HCT116 (cell line): Measurements from ENCODE around the gene KRT77. TPM values are rescaled to one million over a fixed set of nuclear protein-coding genes. Genes with fewer than 3 reads are reported as not detected.

Experiments used
- ATAC-seq: fragments of 200-7000 bp; cut with Tn5 transposase; 2 replicates; pipeline ENCODE4 v1.9.1; 2020; ENCODE audit warnings: mild to moderate bottlenecking, moderate library complexity
- BruUV-seq: library from RNA; stranded (reverse); fragments of 400-500 nt; replicated peaks from 2 replicates; lab custom pipeline; 2021; lab: Mats Ljungman, UMichigan
- CTCF ChIA-PET: fragments of 300-600 bp; sonication (Branson Sonifier 250); formaldehyde crosslinking; loops from one replicate; lab custom pipeline; 2021; ENCODE audit warnings: antibody characterized with exemption; lab: Charles Lee
- POLR2A ChIA-PET: fragments of 300-600, 350-600 bp; sonication (Branson Sonifier 250); formaldehyde crosslinking; loops from one replicate; lab custom pipeline; 2021; ENCODE audit warnings: antibody characterized with exemption; lab: Charles Lee
- RAD21 ChIA-PET, 2 experiments: fragments of 300-600 bp; sonication (Branson Sonifier 250); formaldehyde crosslinking; loops; one replicate each; lab custom pipeline; 2023; ENCODE audit warnings: low total read pairs in 2 of 2; ENCODE audit not compliant: uncharacterized antibody in 2 of 2, unreplicated experiment in 2 of 2, low non-redundant PET in 1 of 2; lab: Charles Lee
- DNase-seq: peaks from one replicate; pipeline ENCODE4 v3.0.0-alpha.2; 2010; ENCODE audit warnings: low read depth, low spot score
- H2AFZ ChIP-seq: fragments of 200-600 bp; shearing (Covaris generic), sonication (generic); 2 replicates; pipeline ENCODE4 v1.6.1; 2017; ENCODE audit warnings: low read depth, mixed run types, mixed read lengths, antibody characterized with exemption, low read length; ENCODE audit not compliant: poor library complexity, severe bottlenecking
- H3K27ac ChIP-seq: 2 replicates; pipeline ENCODE4 v1.5.1; 2012; ENCODE audit warnings: low read depth, low read length
- H3K27me3 ChIP-seq: fragments of 200-600 bp; sonication (generic); 2 replicates; pipeline ENCODE4 v1.6.1; 2016; ENCODE audit warnings: mixed run types, low read length, mixed read lengths; ENCODE audit not compliant: insufficient read depth
- H3K36me3 ChIP-seq, 2 experiments: fragments of 200-500 bp in 1 of 2; fragments of 200-600 bp in 1 of 2; sonication (Bioruptor generic) in 1 of 2; sonication (generic) in 1 of 2; 2 replicates each; pipeline versions ENCODE4 v1.5.1 to v1.6.1; 2014 to 2016; ENCODE audit warnings: low read length in 2 of 2, inconsistent platforms in 1 of 2, mixed read lengths in 1 of 2, mixed run types in 1 of 2; ENCODE audit not compliant: insufficient read depth in 2 of 2, control insufficient read depth in 1 of 2
- H3K4me1 ChIP-seq, 2 experiments: fragments of 200-600 bp in 1 of 2; sonication (generic) in 1 of 2; 2 replicates each; pipeline versions ENCODE4 v1.5.1 to v1.6.1; 2012 to 2017; ENCODE audit warnings: low read length in 2 of 2, inconsistent platforms in 1 of 2, mild to moderate bottlenecking in 1 of 2, mixed read lengths in 1 of 2, mixed run types in 1 of 2, moderate library complexity in 1 of 2; ENCODE audit not compliant: insufficient read depth in 2 of 2, control insufficient read depth in 1 of 2
- H3K4me2 ChIP-seq: fragments of 200-600 bp; sonication (generic); 2 replicates; pipeline ENCODE4 v1.6.1; 2017; ENCODE audit warnings: mixed run types, low read length, mixed read lengths
- H3K4me3 ChIP-seq, 2 experiments: fragments of 200-600 bp in 1 of 2; sonication (generic) in 1 of 2; replicated peaks in 1 of 2; 2 replicates each; pipeline ENCODE4 v1.5.1; 2011 to 2016; ENCODE audit warnings: low read length in 2 of 2, control low read depth in 1 of 2, low read depth in 1 of 2, mild to moderate bottlenecking in 1 of 2, mixed read lengths in 1 of 2, mixed run types in 1 of 2
- H3K79me2 ChIP-seq: fragments of 200-600 bp; sonication (generic); 2 replicates; pipeline ENCODE4 v1.6.1; 2017; ENCODE audit warnings: mild to moderate bottlenecking, mixed run types, low read length, moderate library complexity, mixed read lengths; ENCODE audit not compliant: insufficient read depth
- H3K9ac ChIP-seq: fragments of 200-600 bp; sonication (generic); 2 replicates; pipeline ENCODE4 v1.6.1; 2016; ENCODE audit warnings: low read length, mixed read lengths
- H3K9me2 ChIP-seq: fragments of 200-600 bp; sonication (generic), shearing (Covaris generic); 2 replicates; pipeline ENCODE4 v1.6.1; 2017; ENCODE audit warnings: mixed run types, mild to moderate bottlenecking, moderate library complexity; ENCODE audit not compliant: insufficient read depth
- H3K9me3 ChIP-seq, 2 experiments: fragments of 200-500 bp in 1 of 2; fragments of 200-600 bp in 1 of 2; sonication (Bioruptor generic) in 1 of 2; sonication (generic) in 1 of 2; 2 replicates each; pipeline ENCODE4 v1.6.1; 2014 to 2017; ENCODE audit warnings: low read length in 2 of 2, mixed read lengths in 2 of 2, inconsistent platforms in 1 of 2, low read depth in 1 of 2, mild to moderate bottlenecking in 1 of 2, mixed run types in 1 of 2, moderate library complexity in 1 of 2; ENCODE audit not compliant: control insufficient read depth in 1 of 2, insufficient read depth in 1 of 2
- H4K20me1 ChIP-seq: fragments of 200-600 bp; sonication (generic), shearing (Covaris generic); 2 replicates; pipeline ENCODE4 v1.6.1; 2017; ENCODE audit warnings: mixed run types, mild to moderate bottlenecking, moderate library complexity; ENCODE audit not compliant: insufficient read depth
- CBX3 ChIP-seq: IDR thresholded peaks from 2 replicates; pipeline ENCODE4 v1.6.1; 2012; ENCODE audit warnings: low read depth
- EZH2phosphoT487 ChIP-seq: fragments of 200-600 bp; IDR thresholded peaks from 2 replicates; pipeline ENCODE4 v1.6.1; 2018; ENCODE audit warnings: antibody characterized with exemption, borderline replicate concordance
- JUND ChIP-seq: IDR thresholded peaks from 2 replicates; pipeline ENCODE4 v1.6.1; 2012
- POLR2A ChIP-seq: IDR thresholded peaks from 2 replicates; pipeline ENCODE4 v1.7.0; 2011; ENCODE audit warnings: borderline replicate concordance; ENCODE audit not compliant: insufficient read depth, insufficient read length; ENCODE audit errors: extremely low read depth
- POLR2AphosphoS5 ChIP-seq: IDR thresholded peaks from 2 replicates; pipeline ENCODE4 v1.6.1; 2011; ENCODE audit warnings: mild to moderate bottlenecking, low read depth, low read length, moderate library complexity
- SRF ChIP-seq: IDR thresholded peaks from 2 replicates; pipeline ENCODE4 v1.6.1; 2012; ENCODE audit warnings: low read depth
- TCF7L2 ChIP-seq: IDR thresholded peaks from 2 replicates; pipeline ENCODE4 v1.7.0; 2011; ENCODE audit warnings: borderline replicate concordance, inconsistent platforms; ENCODE audit not compliant: insufficient read depth, insufficient read length; ENCODE audit errors: extremely low read depth
- ZNF274 ChIP-seq: fragments of 200-500 bp; sonication (Bioruptor generic); IDR thresholded peaks from 2 replicates; pipeline ENCODE4 v1.6.1; 2014; ENCODE audit warnings: mild to moderate bottlenecking, low read depth, low read length, inconsistent platforms
- intact Hi-C: fragments of 100-400 bp; cut with micrococcal nuclease; formaldehyde crosslinking; loops from 2 replicates; pipeline ENCODE4 v1.10.0; 2022
- total RNA-seq: library from RNA; stranded (reverse); gene quantifications from one replicate; pipeline ENCODE4 v1.2.1, GENCODE V29; 2021; ENCODE audit not compliant: unreplicated experiment
- TF ChIP-seq, protein P1 (sequence below): IDR thresholded peaks from 2 replicates; pipeline ENCODE4 v1.6.1; 2012
- TF ChIP-seq, protein P2 (sequence below): IDR thresholded peaks from 2 replicates; pipeline ENCODE4 v1.6.1; 2011; ENCODE audit warnings: mild to moderate bottlenecking, low read length, moderate library complexity; ENCODE audit not compliant: insufficient replicate concordance; ENCODE audit errors: extremely low read depth
- TF ChIP-seq, protein P3 (sequence below): IDR thresholded peaks from 2 replicates; pipeline ENCODE4 v1.6.1; 2012; ENCODE audit warnings: low read depth

Gene KRT77
- total RNA-seq, 1 experiment from 2014 or later: not detected

GRCh38 chr12:52728374-52728773, 25.1 kb upstream of the KRT77 start:
- Histone ChIP-seq H3K27ac (no peak overlapping the region), H3K27me3 (peaks cover 51% of the 10 kb centered on the region), H2AFZ (no peak overlapping the region), H3K9ac (no peak overlapping the region), H3K79me2 (no peaks in the 10 kb centered on the region), H3K9me3 (no peaks in the 10 kb centered on the region), H3K9me2 (no peaks in the 10 kb centered on the region), H3K4me2 (no peak overlapping the region), H3K4me1 (no peaks in the 10 kb centered on the region), H3K4me3 (no peak overlapping the region), H3K36me3 (no peaks in the 10 kb centered on the region), H4K20me1 (no peaks in the 10 kb centered on the region)
- RAD21 ChIA-PET: no interaction called here
- intact Hi-C loops: no loop called here
- no peak for ATAC-seq
- CTCF ChIA-PET: no interaction called here
- POLR2A ChIA-PET: no interaction called here
- TF ChIP-seq CBX3 (no peak), POLR2A (no peak), SRF (no peak), ZNF274 (no peak), POLR2AphosphoS5 (no peak), JUND (no peak), TCF7L2 (no peak), EZH2phosphoT487 (no peak)
- TF ChIP-seq, protein P1, sequence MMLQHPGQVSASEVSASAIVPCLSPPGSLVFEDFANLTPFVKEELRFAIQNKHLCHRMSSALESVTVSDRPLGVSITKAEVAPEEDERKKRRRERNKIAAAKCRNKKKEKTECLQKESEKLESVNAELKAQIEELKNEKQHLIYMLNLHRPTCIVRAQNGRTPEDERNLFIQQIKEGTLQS: no peak
- TF ChIP-seq, protein P2, sequence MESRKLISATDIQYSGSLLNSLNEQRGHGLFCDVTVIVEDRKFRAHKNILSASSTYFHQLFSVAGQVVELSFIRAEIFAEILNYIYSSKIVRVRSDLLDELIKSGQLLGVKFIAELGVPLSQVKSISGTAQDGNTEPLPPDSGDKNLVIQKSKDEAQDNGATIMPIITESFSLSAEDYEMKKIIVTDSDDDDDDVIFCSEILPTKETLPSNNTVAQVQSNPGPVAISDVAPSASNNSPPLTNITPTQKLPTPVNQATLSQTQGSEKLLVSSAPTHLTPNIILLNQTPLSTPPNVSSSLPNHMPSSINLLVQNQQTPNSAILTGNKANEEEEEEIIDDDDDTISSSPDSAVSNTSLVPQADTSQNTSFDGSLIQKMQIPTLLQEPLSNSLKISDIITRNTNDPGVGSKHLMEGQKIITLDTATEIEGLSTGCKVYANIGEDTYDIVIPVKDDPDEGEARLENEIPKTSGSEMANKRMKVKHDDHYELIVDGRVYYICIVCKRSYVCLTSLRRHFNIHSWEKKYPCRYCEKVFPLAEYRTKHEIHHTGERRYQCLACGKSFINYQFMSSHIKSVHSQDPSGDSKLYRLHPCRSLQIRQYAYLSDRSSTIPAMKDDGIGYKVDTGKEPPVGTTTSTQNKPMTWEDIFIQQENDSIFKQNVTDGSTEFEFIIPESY: no peak
- TF ChIP-seq, protein P3, sequence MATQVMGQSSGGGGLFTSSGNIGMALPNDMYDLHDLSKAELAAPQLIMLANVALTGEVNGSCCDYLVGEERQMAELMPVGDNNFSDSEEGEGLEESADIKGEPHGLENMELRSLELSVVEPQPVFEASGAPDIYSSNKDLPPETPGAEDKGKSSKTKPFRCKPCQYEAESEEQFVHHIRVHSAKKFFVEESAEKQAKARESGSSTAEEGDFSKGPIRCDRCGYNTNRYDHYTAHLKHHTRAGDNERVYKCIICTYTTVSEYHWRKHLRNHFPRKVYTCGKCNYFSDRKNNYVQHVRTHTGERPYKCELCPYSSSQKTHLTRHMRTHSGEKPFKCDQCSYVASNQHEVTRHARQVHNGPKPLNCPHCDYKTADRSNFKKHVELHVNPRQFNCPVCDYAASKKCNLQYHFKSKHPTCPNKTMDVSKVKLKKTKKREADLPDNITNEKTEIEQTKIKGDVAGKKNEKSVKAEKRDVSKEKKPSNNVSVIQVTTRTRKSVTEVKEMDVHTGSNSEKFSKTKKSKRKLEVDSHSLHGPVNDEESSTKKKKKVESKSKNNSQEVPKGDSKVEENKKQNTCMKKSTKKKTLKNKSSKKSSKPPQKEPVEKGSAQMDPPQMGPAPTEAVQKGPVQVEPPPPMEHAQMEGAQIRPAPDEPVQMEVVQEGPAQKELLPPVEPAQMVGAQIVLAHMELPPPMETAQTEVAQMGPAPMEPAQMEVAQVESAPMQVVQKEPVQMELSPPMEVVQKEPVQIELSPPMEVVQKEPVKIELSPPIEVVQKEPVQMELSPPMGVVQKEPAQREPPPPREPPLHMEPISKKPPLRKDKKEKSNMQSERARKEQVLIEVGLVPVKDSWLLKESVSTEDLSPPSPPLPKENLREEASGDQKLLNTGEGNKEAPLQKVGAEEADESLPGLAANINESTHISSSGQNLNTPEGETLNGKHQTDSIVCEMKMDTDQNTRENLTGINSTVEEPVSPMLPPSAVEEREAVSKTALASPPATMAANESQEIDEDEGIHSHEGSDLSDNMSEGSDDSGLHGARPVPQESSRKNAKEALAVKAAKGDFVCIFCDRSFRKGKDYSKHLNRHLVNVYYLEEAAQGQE: no peak
- DNase-seq: no peak
- BruUV-seq: no TSS peak
